Fibroblast of lung (primary cell): ENCODE results near the gene STEAP2. TPM values are rescaled to one million over a fixed set of nuclear protein-coding genes. Genes with fewer than 3 reads are reported as not detected.
"Not testable (repeated sequence)": the region's sequence is repeated elsewhere in the genome, so short reads cannot be mapped to it uniquely, and the experiment has no call there.

Experiments
- DNase-seq, 2 donors: peaks; one replicate each; pipeline versions ENCODE4 v3.0.0 to v3.0.0-alpha.2; 2010; ENCODE audit warnings: low read depth in 2 of 2
- H2AFZ ChIP-seq: 2 replicates; pipeline ENCODE4 v1.5.1; 2012; ENCODE audit warnings: low read length, control low read depth, inconsistent platforms
- H3K27ac ChIP-seq: 2 replicates; pipeline ENCODE4 v1.5.1; 2011; ENCODE audit warnings: low read length, control low read depth; ENCODE audit not compliant: insufficient read depth
- H3K27me3 ChIP-seq: 2 replicates; pipeline ENCODE4 v1.5.1; 2011; ENCODE audit warnings: mild to moderate bottlenecking, low read length; ENCODE audit not compliant: control insufficient read depth, insufficient read depth
- H3K36me3 ChIP-seq: 2 replicates; pipeline ENCODE4 v1.5.1; 2011; ENCODE audit warnings: low read length; ENCODE audit not compliant: control insufficient read depth, insufficient read depth
- H3K4me1 ChIP-seq: 2 replicates; pipeline ENCODE4 v1.5.1; 2011; ENCODE audit warnings: low read length; ENCODE audit not compliant: control insufficient read depth, insufficient read depth; ENCODE audit errors: extremely low read depth
- H3K4me2 ChIP-seq: 2 replicates; pipeline ENCODE4 v1.5.1; 2011; ENCODE audit warnings: low read length, control low read depth; ENCODE audit not compliant: insufficient read depth; ENCODE audit errors: extremely low read depth
- H3K4me3 ChIP-seq, 4 experiments: fragments of 200-600 bp in 1 of 4; sonication (generic) in 1 of 4; replicated peaks in 1 of 4; 2 replicates each; pipeline ENCODE4 v1.5.1; 2011 to 2016; ENCODE audit warnings: low read length in 4 of 4, low read depth in 3 of 4, mild to moderate bottlenecking in 3 of 4, control low read depth in 2 of 4, inconsistent platforms in 1 of 4, mixed read lengths in 1 of 4; ENCODE audit not compliant: insufficient read depth in 1 of 4; ENCODE audit errors: control extremely low read depth in 1 of 4
- H3K79me2 ChIP-seq: 2 replicates; pipeline ENCODE4 v1.5.1; 2012; ENCODE audit warnings: mild to moderate bottlenecking, low read length, inconsistent platforms; ENCODE audit not compliant: control insufficient read depth, insufficient read depth
- H3K9ac ChIP-seq: 2 replicates; pipeline ENCODE4 v1.5.1; 2011; ENCODE audit warnings: mild to moderate bottlenecking, low read length, control low read depth; ENCODE audit not compliant: insufficient read depth
- H3K9me3 ChIP-seq: 2 replicates; pipeline ENCODE4 v1.5.1; 2012; ENCODE audit warnings: low read depth, low read length; ENCODE audit not compliant: control insufficient read depth, insufficient read depth
- H4K20me1 ChIP-seq: 2 replicates; pipeline ENCODE4 v1.5.1; 2011; ENCODE audit warnings: low read length; ENCODE audit not compliant: control insufficient read depth, insufficient read depth; ENCODE audit errors: extremely low read depth
- EZH2 ChIP-seq: IDR thresholded peaks from 2 replicates; pipeline ENCODE4 v1.5.1; 2012; ENCODE audit warnings: low read length, control low read depth, mild to moderate bottlenecking; ENCODE audit errors: missing control alignments
- polyA plus RNA-seq, 2 donors: library from polyadenylated mRNA; depleted of rRNA in 1 of 2; stranded (reverse) in 1 of 2; unstranded in 1 of 2; fragments of >200 nt; gene quantifications; 2 replicates each; pipeline ENCODE4 v1.2.1, GENCODE V29; 2011 to 2012; ENCODE audit warnings: missing spikeins in 1 of 2
- total RNA-seq: library from RNA; depleted of rRNA; stranded (reverse); fragments of >200 nt; gene quantifications from 2 replicates; pipeline ENCODE4 v1.2.1, GENCODE V29; 2014
- TF ChIP-seq, protein P1 (sequence below), 2 donors: IDR thresholded peaks in 1 of 2; conservative IDR thresholded peaks in 1 of 2; 1 replicate in 1 of 2; 2 replicates in 1 of 2; pipeline ENCODE4 v1.5.1; 2011 to 2012; ENCODE audit warnings: low read length in 2 of 2, control low read depth in 1 of 2, inconsistent platforms in 1 of 2, low read depth in 1 of 2, mild to moderate bottlenecking in 1 of 2

The STEAP2 gene
- total and polyA plus RNA-seq, 2 donors (not counting 1 experiment from before 2014, with no cell fraction given): 16.5 to 26.3 TPM

DNA sequence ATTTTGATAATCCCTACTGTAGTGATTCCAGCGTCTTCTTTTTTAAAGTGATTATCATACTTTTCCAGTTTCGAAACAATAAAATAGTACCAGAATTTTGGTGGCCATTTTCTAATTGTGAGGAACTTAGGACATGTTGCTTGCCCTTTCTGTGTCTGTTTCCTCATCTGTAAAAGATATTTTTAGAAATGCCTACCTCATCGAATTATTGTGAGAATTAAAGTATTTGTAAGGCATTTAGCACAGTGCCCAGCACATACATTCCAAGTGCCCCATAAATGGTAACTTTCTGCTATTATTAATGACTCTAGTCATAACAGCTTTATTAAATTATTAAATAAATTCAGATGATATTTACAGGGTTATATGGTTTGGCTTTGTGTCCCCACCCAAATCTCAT, 37.2 kb downstream of the STEAP2 start:
- Histone ChIP-seq H3K79me2 (no peaks in the 10 kb centered on the region), H3K27ac (no peak overlapping the region), H4K20me1 (no peaks in the 10 kb centered on the region), H3K4me2 (no peak overlapping the region), H3K27me3 (no peaks in the 10 kb centered on the region), H3K9ac (no peak overlapping the region), H2AFZ (no peak overlapping the region), H3K9me3 (no peaks in the 10 kb centered on the region), H3K36me3 (no peaks in the 10 kb centered on the region), H3K4me3 (no peak overlapping the region), H3K4me1 (peaks cover 3% of the 10 kb centered on the region)
- no peak for DNase-seq
- TF ChIP-seq EZH2: no peak

DNA sequence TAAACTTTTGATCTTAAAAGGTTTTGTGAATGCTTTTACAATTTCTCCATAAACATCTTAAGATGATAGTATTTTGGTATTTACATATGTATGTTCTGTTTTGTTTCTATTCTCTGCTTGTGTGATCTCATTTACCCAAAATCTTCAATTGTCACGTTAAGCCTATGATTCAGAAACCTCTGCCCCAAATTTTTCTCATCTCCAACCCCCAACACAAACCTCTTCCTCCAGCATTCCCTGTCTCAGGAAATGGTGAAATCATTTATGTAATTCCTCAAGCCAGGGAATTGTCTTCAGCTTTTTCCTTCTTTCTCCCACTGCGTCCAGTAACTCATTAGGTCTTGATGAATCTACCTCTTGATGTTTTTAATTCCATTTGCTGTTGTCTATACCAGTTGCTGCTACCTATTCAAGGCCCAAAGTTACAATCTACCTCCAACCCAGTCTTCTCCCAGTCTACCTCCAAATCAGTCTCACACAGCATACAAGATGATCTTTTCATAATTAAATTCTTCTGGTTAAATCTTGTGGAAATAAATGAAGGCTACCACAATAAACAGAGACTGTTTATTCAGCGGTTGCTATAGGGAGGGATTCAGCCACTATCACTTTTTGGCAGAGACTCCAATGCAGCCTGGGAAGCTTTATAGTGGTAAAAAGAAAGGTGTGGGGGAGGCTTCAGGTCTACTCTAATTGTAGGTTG, 39.2 kb downstream of the STEAP2 start:
- TF ChIP-seq, protein P1, sequence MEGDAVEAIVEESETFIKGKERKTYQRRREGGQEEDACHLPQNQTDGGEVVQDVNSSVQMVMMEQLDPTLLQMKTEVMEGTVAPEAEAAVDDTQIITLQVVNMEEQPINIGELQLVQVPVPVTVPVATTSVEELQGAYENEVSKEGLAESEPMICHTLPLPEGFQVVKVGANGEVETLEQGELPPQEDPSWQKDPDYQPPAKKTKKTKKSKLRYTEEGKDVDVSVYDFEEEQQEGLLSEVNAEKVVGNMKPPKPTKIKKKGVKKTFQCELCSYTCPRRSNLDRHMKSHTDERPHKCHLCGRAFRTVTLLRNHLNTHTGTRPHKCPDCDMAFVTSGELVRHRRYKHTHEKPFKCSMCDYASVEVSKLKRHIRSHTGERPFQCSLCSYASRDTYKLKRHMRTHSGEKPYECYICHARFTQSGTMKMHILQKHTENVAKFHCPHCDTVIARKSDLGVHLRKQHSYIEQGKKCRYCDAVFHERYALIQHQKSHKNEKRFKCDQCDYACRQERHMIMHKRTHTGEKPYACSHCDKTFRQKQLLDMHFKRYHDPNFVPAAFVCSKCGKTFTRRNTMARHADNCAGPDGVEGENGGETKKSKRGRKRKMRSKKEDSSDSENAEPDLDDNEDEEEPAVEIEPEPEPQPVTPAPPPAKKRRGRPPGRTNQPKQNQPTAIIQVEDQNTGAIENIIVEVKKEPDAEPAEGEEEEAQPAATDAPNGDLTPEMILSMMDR (conservative IDR thresholded peaks at IDR 0.05 in 1 of 2, IDR thresholded peaks at IDR 0.05 in 1 of 2; ENCODE audit: low read depth in 1 of 2, low read length in 2 of 2): no peak
- TF ChIP-seq EZH2: no peak
- Histone ChIP-seq H3K4me2 (peak overlapping the region; percentile 21), H2AFZ (peak overlapping the region; percentile 28), H3K27me3 (no peaks in the 10 kb centered on the region), H4K20me1 (no peaks in the 10 kb centered on the region), H3K9ac (no peak overlapping the region), H3K4me3 (no peak overlapping the region), H3K79me2 (no peaks in the 10 kb centered on the region), H3K4me1 (peaks cover 3% of the 10 kb centered on the region), H3K9me3 (no peaks in the 10 kb centered on the region), H3K27ac (peak overlapping the region; percentile 7), H3K36me3 (no peaks in the 10 kb centered on the region)
- DNase-seq: peak; percentile 60

DNA sequence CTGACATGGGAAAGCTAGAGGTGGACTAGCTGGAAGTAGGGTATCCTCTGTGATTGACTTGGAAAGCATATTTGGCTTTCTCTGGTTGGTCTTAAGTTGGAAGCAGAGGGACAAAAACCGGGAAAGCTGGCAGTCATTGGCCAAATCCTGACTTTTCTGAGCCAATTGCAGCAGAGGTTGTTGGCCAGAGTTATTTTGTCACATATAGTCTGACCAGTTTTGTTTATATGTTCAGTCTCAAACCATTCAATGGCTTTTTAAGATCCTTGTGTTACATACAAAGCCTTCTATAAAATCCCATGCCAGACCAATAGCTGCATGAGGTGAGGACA, 39.7 kb downstream of the STEAP2 start:
- H2AFZ ChIP-seq: peak overlapping the region; percentile 28
- DNase-seq: peak in 1 of 2 donors; percentile 17
- no peak overlapping the region for H3K27ac ChIP-seq
- no peaks in the 10 kb centered on the region for H3K9me3 ChIP-seq
- H3K4me3 ChIP-seq: no peak overlapping the region
- no peak for TF ChIP-seq EZH2
- TF ChIP-seq, protein P1 (conservative IDR thresholded peaks at IDR 0.05 in 1 of 2, IDR thresholded peaks at IDR 0.05 in 1 of 2; ENCODE audit: low read depth in 1 of 2, low read length in 2 of 2): no peak
- H3K79me2 ChIP-seq: no peaks in the 10 kb centered on the region
- H3K9ac ChIP-seq: no peak overlapping the region
- no peaks in the 10 kb centered on the region for H3K36me3 ChIP-seq
- no peak overlapping the region for H3K4me2 ChIP-seq
- H4K20me1 ChIP-seq: no peaks in the 10 kb centered on the region
- H3K4me1 ChIP-seq: peaks cover 3% of the 10 kb centered on the region
- H3K27me3 ChIP-seq: no peaks in the 10 kb centered on the region

DNA sequence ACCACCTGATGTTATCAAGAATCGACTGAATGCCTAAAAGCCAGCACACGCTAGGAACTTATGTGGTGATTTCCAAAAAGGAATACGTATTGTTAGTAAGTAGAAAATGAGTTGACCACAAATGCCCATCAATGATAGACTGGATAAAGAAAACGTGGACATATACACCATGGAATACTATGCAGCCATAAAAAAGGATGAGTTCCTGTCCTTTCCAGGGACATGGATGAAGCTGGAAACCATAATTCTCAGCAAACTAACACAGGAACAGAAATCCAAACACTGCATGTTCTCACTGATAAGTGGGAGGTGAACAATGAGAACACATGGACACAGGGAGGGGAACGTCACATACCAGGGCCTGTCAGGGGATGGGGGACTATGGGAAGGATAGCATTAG, 44.5 kb downstream of the STEAP2 start:
- H3K27ac ChIP-seq, H3K4me2 ChIP-seq, H3K27me3 ChIP-seq, H3K9me3 ChIP-seq, H2AFZ ChIP-seq, H3K4me3 ChIP-seq, H4K20me1 ChIP-seq, H3K79me2 ChIP-seq, H3K4me1 ChIP-seq, H3K9ac ChIP-seq, DNase-seq, H3K36me3 ChIP-seq: not testable (repeated sequence)
